Uterus (tissue), 2 donors: ENCODE results near the gene MYCL.

Source experiments
- POLR2A ChIP-seq, 2 donors: fragments of 450-650 bp; IDR thresholded peaks; one replicate each; pipeline ENCODE4 v1.6.1; 2016; ENCODE audit warnings: antibody characterized with exemption in 2 of 2, mild to moderate bottlenecking in 1 of 2, moderate library complexity in 1 of 2
- TF ChIP-seq, protein P1 (sequence below), 4 experiments: fragments of 200-600 bp in 2 of 4; fragments of 450-650 bp in 2 of 4; sonication (generic) in 2 of 4; IDR thresholded peaks; one replicate each; pipeline ENCODE4 v1.5.1; 2016 to 2019; ENCODE audit warnings: antibody characterized with exemption in 4 of 4, mild to moderate bottlenecking in 2 of 4, moderate library complexity in 1 of 4

DNA sequence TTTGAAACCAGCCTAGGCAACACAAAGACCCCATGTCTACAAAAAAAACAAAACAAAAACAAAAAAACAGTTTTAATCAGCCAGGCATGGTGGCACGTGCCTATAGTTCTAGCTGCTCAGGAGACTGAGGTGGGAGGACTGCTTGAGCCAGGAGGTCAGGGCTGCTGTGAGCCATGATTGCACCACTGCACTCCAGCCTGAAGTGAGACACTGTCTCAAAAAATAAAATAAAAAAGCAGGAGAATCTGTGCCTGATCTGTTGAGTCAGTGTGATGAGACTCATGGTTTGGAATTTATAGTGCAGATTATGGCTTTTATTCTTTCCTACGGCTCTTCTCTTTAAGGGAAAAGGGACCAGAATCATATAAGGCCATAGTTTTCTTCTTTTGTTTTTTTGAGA, 35.0 kb downstream of the MYCL start:
- TF ChIP-seq, protein P1, sequence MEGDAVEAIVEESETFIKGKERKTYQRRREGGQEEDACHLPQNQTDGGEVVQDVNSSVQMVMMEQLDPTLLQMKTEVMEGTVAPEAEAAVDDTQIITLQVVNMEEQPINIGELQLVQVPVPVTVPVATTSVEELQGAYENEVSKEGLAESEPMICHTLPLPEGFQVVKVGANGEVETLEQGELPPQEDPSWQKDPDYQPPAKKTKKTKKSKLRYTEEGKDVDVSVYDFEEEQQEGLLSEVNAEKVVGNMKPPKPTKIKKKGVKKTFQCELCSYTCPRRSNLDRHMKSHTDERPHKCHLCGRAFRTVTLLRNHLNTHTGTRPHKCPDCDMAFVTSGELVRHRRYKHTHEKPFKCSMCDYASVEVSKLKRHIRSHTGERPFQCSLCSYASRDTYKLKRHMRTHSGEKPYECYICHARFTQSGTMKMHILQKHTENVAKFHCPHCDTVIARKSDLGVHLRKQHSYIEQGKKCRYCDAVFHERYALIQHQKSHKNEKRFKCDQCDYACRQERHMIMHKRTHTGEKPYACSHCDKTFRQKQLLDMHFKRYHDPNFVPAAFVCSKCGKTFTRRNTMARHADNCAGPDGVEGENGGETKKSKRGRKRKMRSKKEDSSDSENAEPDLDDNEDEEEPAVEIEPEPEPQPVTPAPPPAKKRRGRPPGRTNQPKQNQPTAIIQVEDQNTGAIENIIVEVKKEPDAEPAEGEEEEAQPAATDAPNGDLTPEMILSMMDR (IDR thresholded peaks at IDR 0.05): no peak
- no peak for TF ChIP-seq POLR2A (IDR thresholded peaks at IDR 0.05)
